Colonic mucosa (tissue), 4 donors: ENCODE data around the gene PIP4K2A. TPM values are rescaled to one million over a fixed set of nuclear protein-coding genes. Genes with fewer than 3 reads are reported as not detected.

ENCODE experiments used
- DNase-seq: peaks from one replicate; pipeline ENCODE4 v3.0.0-alpha.2; 2020
- H3K27ac ChIP-seq: fragments of 200-600 bp; one replicate; pipeline ENCODE4 v1.8.0; 2021
- H3K27me3 ChIP-seq: fragments of 200-600 bp; one replicate; pipeline ENCODE4 v1.8.0; 2021
- H3K36me3 ChIP-seq: fragments of 200-600 bp; one replicate; pipeline ENCODE4 v1.8.0; 2021
- H3K4me1 ChIP-seq: fragments of 200-600 bp; one replicate; pipeline ENCODE4 v1.8.0; 2021; ENCODE audit warnings: mild to moderate bottlenecking
- H3K4me3 ChIP-seq: fragments of 200-600 bp; one replicate; pipeline ENCODE4 v1.8.0; 2021
- H3K9ac ChIP-seq, 2 donors: one replicate each; pipeline ENCODE4 v1.7.0; 2013; ENCODE audit warnings: control low read depth in 2 of 2, low read depth in 2 of 2, low read length in 2 of 2
- H3K9me3 ChIP-seq: fragments of 200-600 bp; one replicate; pipeline ENCODE4 v1.8.0; 2021
- CTCF ChIP-seq: fragments of 200-600 bp; IDR thresholded peaks from one replicate; pipeline ENCODE4 v1.8.0; 2022; ENCODE audit warnings: antibody characterized with exemption, mild to moderate bottlenecking
- intact Hi-C: fragments of 100-400 bp; cut with DNase I; formaldehyde crosslinking; loops from one replicate; pipeline ENCODE4 v1.14.1; 2022
- total RNA-seq, 2 donors: library from RNA; stranded (reverse); fragmentation: NEBNext Ultra II Directional in 1 of 2; extraction: Animal tissue kit (Norgen Biotek cat#: 25700) in 1 of 2; gene quantifications; one replicate each; pipeline ENCODE4 v1.2.1, GENCODE V29; 2021
- donor health status: healthy.
- donor health status: DM: no; HTN: no; CAD: no.
- donor health status: DM: no; HTN: no; CAD: no.

Gene PIP4K2A
- total RNA-seq, 2 donors from 2014 or later: 12.1 to 14.9 TPM

- TF ChIP-seq CTCF: no peak
- H3K9ac ChIP-seq: no peak overlapping the region
- no peaks in the 10 kb centered on the region for H3K27me3 ChIP-seq
- no peaks in the 10 kb centered on the region for H3K9me3 ChIP-seq
- no peaks in the 10 kb centered on the region for H3K36me3 ChIP-seq
- H3K27ac ChIP-seq: no peak overlapping the region
- intact Hi-C loops: no loop called here
- H3K4me3 ChIP-seq: no peak overlapping the region
- DNase-seq: no peak
- H3K4me1 ChIP-seq: no peaks in the 10 kb centered on the region
These were observed 25.8 kb upstream of the PIP4K2A start for GRCh38 chr10:22740180-22740579.

DNA sequence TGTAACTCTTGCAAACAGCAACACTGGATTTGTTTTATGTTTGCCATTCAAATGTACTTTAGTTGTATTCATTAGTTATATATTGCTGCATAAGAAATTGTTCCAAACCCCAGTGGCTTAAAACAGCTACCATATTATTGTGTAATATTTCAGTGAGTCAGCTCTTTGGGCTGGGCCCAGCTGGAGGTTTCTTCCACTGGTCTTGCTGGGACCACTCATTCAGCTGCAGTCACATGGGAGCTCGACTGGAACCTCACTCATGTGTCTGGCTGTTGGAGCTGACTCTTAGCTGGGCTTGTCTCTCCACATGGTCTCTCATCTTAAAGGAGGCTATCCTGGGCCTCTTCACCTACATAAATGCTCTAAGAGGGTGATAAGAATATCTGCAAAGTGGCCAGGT is 23.2 kb upstream of the PIP4K2A start:
- TF ChIP-seq CTCF: no peak
- DNase-seq: no peak
- Histone ChIP-seq H3K27me3 (no peaks in the 10 kb centered on the region), H3K27ac (no peak overlapping the region), H3K4me1 (no peaks in the 10 kb centered on the region), H3K9ac (no peak overlapping the region), H3K9me3 (no peaks in the 10 kb centered on the region), H3K4me3 (no peak overlapping the region), H3K36me3 (no peaks in the 10 kb centered on the region)
- intact Hi-C loops: no loop called here

DNA sequence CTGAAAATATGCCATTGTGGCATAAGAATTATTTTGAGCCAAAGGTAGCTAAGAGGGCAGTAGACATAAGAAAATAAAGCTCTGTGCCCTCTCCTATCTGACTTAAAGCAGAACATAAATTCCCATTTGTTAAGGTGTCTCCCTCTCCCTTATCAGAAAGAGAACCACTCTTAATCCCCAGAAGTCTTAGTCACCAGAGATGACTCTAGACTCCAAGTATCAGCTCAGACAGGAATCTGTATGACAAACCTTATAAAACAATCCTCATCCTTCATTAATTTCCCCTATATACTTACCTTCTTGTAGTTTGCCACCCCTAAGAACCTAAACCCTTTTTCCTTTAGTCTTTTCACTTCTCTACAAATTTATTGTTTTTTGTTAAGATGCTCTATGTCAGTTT is 21.8 kb upstream of the PIP4K2A start:
- no peak for TF ChIP-seq CTCF
- intact Hi-C loops: no loop called here
- no peak for DNase-seq
- Histone ChIP-seq H3K9ac (no peak overlapping the region), H3K36me3 (no peaks in the 10 kb centered on the region), H3K4me1 (no peaks in the 10 kb centered on the region), H3K27ac (no peak overlapping the region), H3K27me3 (no peaks in the 10 kb centered on the region), H3K4me3 (no peak overlapping the region), H3K9me3 (no peaks in the 10 kb centered on the region)

- H3K4me3 ChIP-seq: no peak overlapping the region
- intact Hi-C loops: no loop called here
These were observed 19.6 kb upstream of the PIP4K2A start for GRCh38 chr10:22733992-22734391.

GRCh38 chr10:22727663-22728062 is 13.3 kb upstream of the PIP4K2A start:
- DNase-seq: no peak
- Histone ChIP-seq H3K27ac (no peak overlapping the region), H3K4me3 (no peak overlapping the region), H3K36me3 (no peaks in the 10 kb centered on the region), H3K4me1 (no peaks in the 10 kb centered on the region), H3K9me3 (no peaks in the 10 kb centered on the region), H3K27me3 (no peaks in the 10 kb centered on the region), H3K9ac (no peak overlapping the region)
- no peak for TF ChIP-seq CTCF
- intact Hi-C loops: no loop called here

More at GRCh38 chr10:22733992-22734391, 19.6 kb upstream of the PIP4K2A start:
- Histone ChIP-seq H3K27me3 (no peaks in the 10 kb centered on the region), H3K27ac (no peak overlapping the region), H3K9me3 (no peaks in the 10 kb centered on the region), H3K9ac (no peak overlapping the region), H3K36me3 (no peaks in the 10 kb centered on the region), H3K4me1 (no peaks in the 10 kb centered on the region)
- no peak for DNase-seq
- no peak for TF ChIP-seq CTCF

DNA sequence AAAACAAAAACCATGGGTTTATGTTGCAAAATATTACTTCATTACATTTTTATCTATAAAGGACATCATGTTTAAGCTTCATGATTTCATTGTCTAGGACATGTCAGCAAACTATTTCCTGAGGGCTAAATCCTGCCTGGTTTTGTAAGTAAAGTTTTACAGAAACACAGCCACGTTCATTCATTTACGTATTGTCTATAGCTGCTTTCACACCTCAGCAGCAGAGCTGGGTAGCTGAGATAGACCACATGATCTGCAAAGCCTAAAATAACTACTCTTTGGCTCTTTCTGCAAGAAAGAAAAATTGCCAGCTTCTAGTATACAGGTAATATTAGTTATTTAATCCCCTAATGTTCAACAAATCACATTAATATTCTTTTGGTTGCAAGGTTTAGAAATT is 12.7 kb upstream of the PIP4K2A start:
- H3K27me3 ChIP-seq: no peaks in the 10 kb centered on the region
- H3K4me3 ChIP-seq: no peak overlapping the region
- TF ChIP-seq CTCF: no peak
- no peaks in the 10 kb centered on the region for H3K9me3 ChIP-seq
- no peak overlapping the region for H3K9ac ChIP-seq
- no peaks in the 10 kb centered on the region for H3K4me1 ChIP-seq
- no peak for DNase-seq
- H3K36me3 ChIP-seq: no peaks in the 10 kb centered on the region
- intact Hi-C loops: no loop called here
- no peak overlapping the region for H3K27ac ChIP-seq
